ENCODE measurements around the gene ITGA4.

The ITGA4 gene

DNA sequence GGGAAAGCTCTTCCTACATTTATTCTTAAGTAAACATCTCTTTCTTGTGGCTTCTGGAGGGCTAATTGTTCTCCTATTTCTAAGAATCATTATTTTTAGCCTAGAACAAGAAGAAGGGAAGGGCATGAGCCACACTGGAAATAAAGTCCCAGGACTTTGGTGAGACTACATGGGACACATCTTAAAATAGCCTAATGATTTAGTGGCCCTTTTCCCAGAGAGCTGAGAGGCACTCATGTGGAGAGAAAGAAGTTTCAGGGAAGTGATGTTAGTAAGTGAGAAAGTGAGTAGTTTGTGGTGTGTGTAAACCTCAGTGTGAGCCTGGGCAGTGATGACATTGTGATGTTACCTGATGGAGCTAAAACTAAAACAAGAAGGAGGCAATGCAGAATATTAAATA lies 14.6 kb downstream of the ITGA4 start:
- Histone ChIP-seq H3K9ac (ENCODE audit: low read length) (no peak overlapping the region), H3K27me3 (ENCODE audit: control insufficient read depth, insufficient read depth, low read length) (no peaks in the 10 kb centered on the region)

GRCh38 chr2:181472990-181473389 lies 15.8 kb downstream of the ITGA4 start:
- Histone ChIP-seq H3K4me3 (ENCODE audit: low read depth, low read length) (no peak overlapping the region), H3K36me3 (ENCODE audit: control insufficient read depth, insufficient read depth, low read length) (no peaks in the 10 kb centered on the region), H3K27me3 (ENCODE audit: control insufficient read depth, insufficient read depth, low read length) (no peaks in the 10 kb centered on the region), H3K9me3 (ENCODE audit: control insufficient read depth, insufficient read depth, low read depth, low read length) (no peaks in the 10 kb centered on the region), H3K9ac (ENCODE audit: low read length) (no peak overlapping the region), H3K4me1 (ENCODE audit: control insufficient read depth, insufficient read depth, low read length) (0 out of 2 replicates have a peak, but pooled peaks cover 4% of the 10 kb centered on the region), H3K27ac (ENCODE audit: low read depth, low read length) (no peak overlapping the region)

More for the DNA sequence above, 14.6 kb downstream of the ITGA4 start:
- Histone ChIP-seq H3K36me3 (ENCODE audit: control insufficient read depth, insufficient read depth, low read length) (no peaks in the 10 kb centered on the region), H3K27ac (ENCODE audit: low read depth, low read length) (no peak overlapping the region), H3K4me1 (ENCODE audit: control insufficient read depth, insufficient read depth, low read length) (0 out of 2 replicates have a peak, but pooled peaks cover 4% of the 10 kb centered on the region), H3K4me3 (ENCODE audit: low read depth, low read length) (no peak overlapping the region), H3K9me3 (ENCODE audit: control insufficient read depth, insufficient read depth, low read depth, low read length) (no peaks in the 10 kb centered on the region)

DNA sequence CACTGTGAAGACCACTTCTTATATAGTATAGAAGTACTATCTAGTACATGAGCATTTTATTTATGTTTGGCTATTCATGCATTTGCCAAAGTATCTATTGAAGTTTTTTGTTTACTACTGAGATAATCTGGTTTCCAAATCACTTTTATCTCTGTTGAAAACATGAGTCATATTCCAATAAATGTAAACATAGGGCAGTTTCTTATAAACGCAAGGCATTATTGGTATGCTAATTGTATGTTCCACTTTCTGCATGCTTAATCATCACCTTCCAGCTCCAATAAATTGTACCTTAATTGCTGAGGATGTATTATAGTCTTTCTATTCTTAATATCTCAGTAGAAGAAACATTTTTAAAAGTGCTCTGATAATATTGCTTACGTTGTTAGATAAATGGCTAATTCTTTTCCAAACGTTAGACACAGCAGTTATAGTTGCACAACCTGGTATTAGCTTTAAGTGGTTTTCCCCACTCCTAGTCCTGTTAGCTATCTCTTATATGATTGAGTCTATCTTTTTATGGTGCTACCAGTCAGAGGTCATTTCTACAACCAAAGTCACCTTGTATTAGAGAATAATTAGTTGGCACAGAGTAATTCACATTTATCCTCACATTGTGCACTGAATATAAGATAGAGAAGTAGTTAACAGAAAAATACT lies 17.2 kb downstream of the ITGA4 start:
- Histone ChIP-seq H3K36me3 (ENCODE audit: control insufficient read depth, insufficient read depth, low read length) (no peaks in the 10 kb centered on the region), H3K4me1 (ENCODE audit: control insufficient read depth, insufficient read depth, low read length) (no peaks in the 10 kb centered on the region), H3K9me3 (ENCODE audit: control insufficient read depth, insufficient read depth, low read depth, low read length) (no peaks in the 10 kb centered on the region), H3K27ac (ENCODE audit: low read depth, low read length) (no peak overlapping the region), H3K27me3 (ENCODE audit: control insufficient read depth, insufficient read depth, low read length) (no peaks in the 10 kb centered on the region), H3K4me3 (ENCODE audit: low read depth, low read length) (no peak overlapping the region), H3K9ac (ENCODE audit: low read length) (no peak overlapping the region)

GRCh38 chr2:181483211-181483610 lies 26.0 kb downstream of the ITGA4 start:
- Histone ChIP-seq H3K27ac (ENCODE audit: low read depth, low read length) (no peak overlapping the region), H3K9ac (ENCODE audit: low read length) (no peak overlapping the region), H3K4me1 (ENCODE audit: control insufficient read depth, insufficient read depth, low read length) (no peaks in the 10 kb centered on the region), H3K27me3 (ENCODE audit: control insufficient read depth, insufficient read depth, low read length) (no peaks in the 10 kb centered on the region), H3K9me3 (ENCODE audit: control insufficient read depth, insufficient read depth, low read depth, low read length) (no peaks in the 10 kb centered on the region), H3K36me3 (ENCODE audit: control insufficient read depth, insufficient read depth, low read length) (no peaks in the 10 kb centered on the region), H3K4me3 (ENCODE audit: low read depth, low read length) (no peak overlapping the region)

DNA sequence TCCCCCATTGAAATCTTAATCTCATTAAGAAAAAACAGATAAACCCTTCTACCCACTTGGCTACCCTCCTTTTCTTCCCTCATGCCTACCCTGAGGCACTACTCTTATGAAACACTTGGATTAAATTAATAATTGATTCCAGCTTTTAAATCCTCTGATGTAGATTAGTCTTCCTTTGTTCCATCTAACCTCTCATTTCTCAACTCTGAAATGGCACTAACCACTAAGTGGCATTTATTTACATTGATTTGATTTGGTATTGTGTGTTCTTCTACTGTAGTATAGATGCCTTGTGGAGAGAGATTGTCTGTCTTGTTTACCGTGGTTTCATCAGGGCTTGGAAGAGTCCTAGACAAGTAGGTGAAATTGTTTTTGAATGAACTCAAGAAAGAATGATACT lies 26.7 kb downstream of the ITGA4 start:
- Histone ChIP-seq H3K9me3 (ENCODE audit: control insufficient read depth, insufficient read depth, low read depth, low read length) (no peaks in the 10 kb centered on the region), H3K4me1 (ENCODE audit: control insufficient read depth, insufficient read depth, low read length) (no peaks in the 10 kb centered on the region), H3K27ac (ENCODE audit: low read depth, low read length) (no peak overlapping the region), H3K9ac (ENCODE audit: low read length) (no peak overlapping the region), H3K4me3 (ENCODE audit: low read depth, low read length) (no peak overlapping the region), H3K36me3 (ENCODE audit: control insufficient read depth, insufficient read depth, low read length) (no peaks in the 10 kb centered on the region), H3K27me3 (ENCODE audit: control insufficient read depth, insufficient read depth, low read length) (no peaks in the 10 kb centered on the region)

- H3K36me3 ChIP-seq (ENCODE audit: control insufficient read depth, insufficient read depth, low read length), result no peaks in the 10 kb centered on the region
- H3K9ac ChIP-seq (ENCODE audit: low read length), result no peak overlapping the region
- H3K4me1 ChIP-seq (ENCODE audit: control insufficient read depth, insufficient read depth, low read length), result no peaks in the 10 kb centered on the region
- no peak overlapping the region for H3K27ac ChIP-seq (ENCODE audit: low read depth, low read length)
- H3K9me3 ChIP-seq (ENCODE audit: control insufficient read depth, insufficient read depth, low read depth, low read length), result no peaks in the 10 kb centered on the region
- H3K4me3 ChIP-seq (ENCODE audit: low read depth, low read length), result no peak overlapping the region
- no peaks in the 10 kb centered on the region for H3K27me3 ChIP-seq (ENCODE audit: control insufficient read depth, insufficient read depth, low read length)
Measured at GRCh38 chr2:181484851-181485637, 27.9 kb downstream of the ITGA4 start.

DNA sequence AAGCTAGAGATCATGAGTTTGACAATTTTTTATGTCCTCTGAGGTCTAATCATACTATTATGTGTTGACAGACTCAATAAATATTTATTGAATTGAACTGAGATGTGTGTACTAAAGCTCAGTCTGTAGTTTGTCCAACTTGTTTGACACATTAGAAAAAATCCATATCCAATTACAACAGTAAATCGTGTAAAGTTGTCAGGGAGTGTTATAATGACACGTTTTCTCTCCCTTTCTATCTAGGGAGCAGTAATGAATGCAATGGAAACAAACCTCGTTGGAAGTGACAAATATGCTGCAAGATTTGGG lies 28.4 kb downstream of the ITGA4 start:
- Histone ChIP-seq H3K4me3 (ENCODE audit: low read depth, low read length) (no peak overlapping the region), H3K27me3 (ENCODE audit: control insufficient read depth, insufficient read depth, low read length) (no peaks in the 10 kb centered on the region), H3K4me1 (ENCODE audit: control insufficient read depth, insufficient read depth, low read length) (no peaks in the 10 kb centered on the region), H3K36me3 (ENCODE audit: control insufficient read depth, insufficient read depth, low read length) (no peaks in the 10 kb centered on the region), H3K9me3 (ENCODE audit: control insufficient read depth, insufficient read depth, low read depth, low read length) (no peaks in the 10 kb centered on the region), H3K27ac (ENCODE audit: low read depth, low read length) (no peak overlapping the region), H3K9ac (ENCODE audit: low read length) (no peak overlapping the region)

GRCh38 chr2:181499231-181499630 lies 42.0 kb downstream of the ITGA4 start:
- Histone ChIP-seq H3K36me3 (ENCODE audit: control insufficient read depth, insufficient read depth, low read length) (no peaks in the 10 kb centered on the region), H3K27ac (ENCODE audit: low read depth, low read length) (no peak overlapping the region), H3K4me3 (ENCODE audit: low read depth, low read length) (no peak overlapping the region), H3K9me3 (ENCODE audit: control insufficient read depth, insufficient read depth, low read depth, low read length) (no peaks in the 10 kb centered on the region), H3K9ac (ENCODE audit: low read length) (no peak overlapping the region), H3K27me3 (ENCODE audit: control insufficient read depth, insufficient read depth, low read length) (no peaks in the 10 kb centered on the region), H3K4me1 (ENCODE audit: control insufficient read depth, insufficient read depth, low read length) (peaks cover 5% of the 10 kb centered on the region)

DNA sequence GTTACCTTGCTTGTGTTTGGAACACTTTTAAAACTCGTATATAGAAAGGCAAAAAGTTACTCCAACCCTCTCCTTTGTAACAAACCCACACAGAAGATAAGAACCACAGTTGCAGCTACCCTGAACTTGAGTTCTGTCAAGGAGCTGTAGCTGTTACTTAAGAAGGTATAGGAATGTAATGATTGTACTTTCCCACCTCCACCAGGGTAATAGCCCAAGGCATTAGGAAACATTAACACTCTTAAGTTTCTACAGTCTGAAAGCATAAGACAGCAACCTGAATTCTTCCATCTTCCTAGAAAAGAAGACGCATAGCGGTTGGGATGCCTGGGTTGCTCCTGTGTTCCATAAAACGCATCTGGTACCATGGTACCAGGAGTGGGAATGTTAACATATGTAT lies 43.0 kb downstream of the ITGA4 start:
- Histone ChIP-seq H3K9ac (ENCODE audit: low read length) (no peak overlapping the region), H3K36me3 (ENCODE audit: control insufficient read depth, insufficient read depth, low read length) (no peaks in the 10 kb centered on the region)

DNA sequence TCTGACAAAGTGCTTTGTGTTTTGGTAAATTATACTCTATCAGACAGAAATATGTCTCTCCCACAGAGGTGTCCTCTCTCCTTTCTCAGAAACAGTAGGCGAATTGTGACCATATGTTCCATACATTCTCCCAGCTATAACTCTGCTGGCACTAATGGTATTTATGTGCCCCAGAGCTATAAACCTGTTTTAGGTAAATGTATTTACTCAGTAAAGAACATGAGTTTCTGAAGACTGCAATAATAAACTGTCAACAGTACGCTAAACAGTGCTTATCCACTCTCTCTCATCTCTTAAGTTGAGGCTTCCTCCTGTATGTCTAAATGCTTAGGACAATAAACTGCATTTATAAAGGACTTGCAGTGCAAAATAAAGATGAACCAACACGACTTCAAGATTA lies 58.5 kb downstream of the ITGA4 start:
- H3K36me3 ChIP-seq (ENCODE audit: control insufficient read depth, insufficient read depth, low read length), result no peaks in the 10 kb centered on the region
- H3K4me3 ChIP-seq (ENCODE audit: low read depth, low read length), result no peak overlapping the region
- peaks cover 5% of the 10 kb centered on the region; the same call in 1 of the 2 replicates for H3K4me1 ChIP-seq (ENCODE audit: control insufficient read depth, insufficient read depth, low read length)
- no peak overlapping the region for H3K9ac ChIP-seq (ENCODE audit: low read length)
- no peaks in the 10 kb centered on the region for H3K9me3 ChIP-seq (ENCODE audit: control insufficient read depth, insufficient read depth, low read depth, low read length)
- H3K27ac ChIP-seq (ENCODE audit: low read depth, low read length), result no peak overlapping the region
- H3K27me3 ChIP-seq (ENCODE audit: control insufficient read depth, insufficient read depth, low read length), result no peaks in the 10 kb centered on the region

More for the DNA sequence above, 43.0 kb downstream of the ITGA4 start:
- no peak overlapping the region for H3K27ac ChIP-seq (ENCODE audit: low read depth, low read length)
- H3K4me1 ChIP-seq (ENCODE audit: control insufficient read depth, insufficient read depth, low read length), result peaks cover 5% of the 10 kb centered on the region
- no peaks in the 10 kb centered on the region for H3K27me3 ChIP-seq (ENCODE audit: control insufficient read depth, insufficient read depth, low read length)
- H3K9me3 ChIP-seq (ENCODE audit: control insufficient read depth, insufficient read depth, low read depth, low read length), result no peaks in the 10 kb centered on the region
- no peak overlapping the region for H3K4me3 ChIP-seq (ENCODE audit: low read depth, low read length)

- Histone ChIP-seq H3K9me3 (ENCODE audit: control insufficient read depth, insufficient read depth, low read depth, low read length) (no peaks in the 10 kb centered on the region), H3K36me3 (ENCODE audit: control insufficient read depth, insufficient read depth, low read length) (no peaks in the 10 kb centered on the region), H3K4me1 (ENCODE audit: control insufficient read depth, insufficient read depth, low read length) (peaks cover 1% of the 10 kb centered on the region; the same call in 1 of the 2 replicates), H3K9ac (ENCODE audit: low read length) (no peak overlapping the region), H3K27ac (ENCODE audit: low read depth, low read length) (no peak overlapping the region), H3K27me3 (ENCODE audit: control insufficient read depth, insufficient read depth, low read length) (no peaks in the 10 kb centered on the region), H3K4me3 (ENCODE audit: low read depth, low read length) (no peak overlapping the region)
Measured at GRCh38 chr2:181516992-181517391, 59.8 kb downstream of the ITGA4 start.

All from HUES6 (cell line).